HepG2 (cell line): ENCODE data around the gene SPRYD3.

Experiments
- SPEN ChIP-seq: sonication (generic); formaldehyde crosslinking; IDR thresholded peaks from 2 replicates; pipeline ENCODE4 v1.5.1; 2020; ENCODE audit warnings: low read depth, mild to moderate bottlenecking, missing genetic modification reagents
- SRF ChIP-seq: IDR thresholded peaks from 2 replicates; pipeline ENCODE4 v1.6.1; 2011; ENCODE audit warnings: mild to moderate bottlenecking, low read depth, low read length, moderate library complexity
- ZFX ChIP-seq: sonication (generic); formaldehyde crosslinking; IDR thresholded peaks from 2 replicates; pipeline ENCODE4 v1.4.0; 2020; ENCODE audit warnings: mild to moderate bottlenecking, low read depth, missing genetic modification reagents, moderate library complexity
- ZNF292 ChIP-seq: sonication (generic); formaldehyde crosslinking; IDR thresholded peaks from 2 replicates; pipeline ENCODE4 v1.8.1; 2022; ENCODE audit warnings: mild to moderate bottlenecking, low read depth, missing genetic modification reagents, borderline replicate concordance
- TF ChIP-seq, protein P1 (sequence below): conservative IDR thresholded peaks from 2 replicates; pipeline ENCODE4 v1.6.1; 2018; ENCODE audit warnings: missing genetic modification reagents

DNA sequence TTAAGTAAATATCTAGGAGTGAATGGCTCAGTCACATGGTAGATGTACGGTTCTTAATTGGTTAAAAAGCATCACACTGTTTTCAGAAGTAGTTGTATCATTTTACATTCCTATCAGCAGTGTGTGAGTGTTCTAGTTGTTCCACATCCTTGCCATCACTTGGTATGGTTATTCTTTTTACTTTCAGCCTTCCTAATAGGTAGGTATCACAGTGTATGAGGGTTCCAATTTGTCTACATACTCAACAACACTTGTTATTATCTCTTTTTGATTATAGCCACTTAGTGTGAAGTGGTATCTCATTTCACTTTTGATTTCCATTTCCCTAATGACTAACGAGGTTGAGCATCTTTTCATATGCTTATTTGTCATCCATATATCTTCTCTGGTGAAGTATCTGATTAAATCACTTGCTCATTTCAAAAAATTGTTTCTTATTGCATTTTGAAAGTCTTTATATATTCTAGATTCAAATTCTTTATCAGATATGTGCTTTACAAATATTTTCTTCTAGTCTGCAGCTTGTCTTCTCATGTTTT lies 3.5 kb upstream of the SPRYD3 start:
- TF ChIP-seq ZFX (CRISPR knock-in tag) (no peak), SPEN (CRISPR knock-in tag) (no peak), SRF (no peak), ZNF292 (CRISPR knock-in tag) (no peak)
- TF ChIP-seq, protein P1, sequence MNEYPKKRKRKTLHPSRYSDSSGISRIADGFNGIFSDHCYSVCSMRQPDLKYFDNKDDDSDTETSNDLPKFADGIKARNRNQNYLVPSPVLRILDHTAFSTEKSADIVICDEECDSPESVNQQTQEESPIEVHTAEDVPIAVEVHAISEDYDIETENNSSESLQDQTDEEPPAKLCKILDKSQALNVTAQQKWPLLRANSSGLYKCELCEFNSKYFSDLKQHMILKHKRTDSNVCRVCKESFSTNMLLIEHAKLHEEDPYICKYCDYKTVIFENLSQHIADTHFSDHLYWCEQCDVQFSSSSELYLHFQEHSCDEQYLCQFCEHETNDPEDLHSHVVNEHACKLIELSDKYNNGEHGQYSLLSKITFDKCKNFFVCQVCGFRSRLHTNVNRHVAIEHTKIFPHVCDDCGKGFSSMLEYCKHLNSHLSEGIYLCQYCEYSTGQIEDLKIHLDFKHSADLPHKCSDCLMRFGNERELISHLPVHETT (CRISPR knock-in tag): no peak
